Neural cell (in vitro differentiated cells): Measurements from ENCODE around the gene USP48.
"Not testable (repeated sequence)": the region's sequence is repeated elsewhere in the genome, so short reads cannot be mapped to it uniquely, and the experiment has no call there.

Experiments
- EP300 ChIP-seq: fragments of 450-650 bp; conservative IDR thresholded peaks from 2 replicates; pipeline ENCODE4 v1.6.1; 2014; ENCODE audit warnings: antibody characterized with exemption, mild to moderate bottlenecking, moderate library complexity; ENCODE audit not compliant: poor library complexity, severe bottlenecking
- EZH2 ChIP-seq: fragments of 200-600, 300-800 bp; shearing (Covaris generic), sonication (generic); IDR thresholded peaks from 2 replicates; pipeline ENCODE4 v1.6.1; 2014; ENCODE audit warnings: antibody characterized with exemption, low read length, borderline replicate concordance, mild to moderate bottlenecking; ENCODE audit not compliant: insufficient read depth, poor library complexity, severe bottlenecking
- TAF1 ChIP-seq: IDR thresholded peaks from 2 replicates; pipeline ENCODE4 v1.6.1; 2012; ENCODE audit warnings: low read depth
- TF ChIP-seq, protein P1 (sequence below): IDR thresholded peaks from 2 replicates; pipeline ENCODE4 v1.6.1; 2012; ENCODE audit warnings: borderline replicate concordance
- TF ChIP-seq, protein P2 (sequence below): fragments of 450-650 bp; IDR thresholded peaks from 2 replicates; pipeline ENCODE4 v1.5.1; 2014; ENCODE audit warnings: antibody characterized with exemption, mild to moderate bottlenecking, moderate library complexity; ENCODE audit not compliant: poor library complexity, severe bottlenecking

DNA sequence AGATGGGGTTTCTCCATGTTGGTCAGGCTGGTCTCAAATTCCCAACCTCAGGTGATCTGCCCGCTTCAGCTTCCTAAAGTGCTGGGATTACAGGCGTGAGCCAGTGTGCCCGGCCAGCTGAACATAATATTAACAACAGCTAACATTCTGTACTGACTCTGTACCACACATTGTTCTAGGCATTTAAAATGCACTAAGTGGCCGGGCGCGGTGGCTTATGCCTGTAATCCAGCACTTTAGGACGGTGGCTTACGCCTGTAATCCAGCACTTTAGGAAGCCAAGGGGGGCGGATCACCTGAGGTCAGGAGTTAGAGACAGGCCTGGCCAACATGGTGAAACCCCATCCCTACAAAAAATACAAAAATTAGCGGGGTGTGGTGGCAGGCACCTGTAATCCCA, 43.7 kb upstream of the USP48 start:
- TF ChIP-seq, protein P1, sequence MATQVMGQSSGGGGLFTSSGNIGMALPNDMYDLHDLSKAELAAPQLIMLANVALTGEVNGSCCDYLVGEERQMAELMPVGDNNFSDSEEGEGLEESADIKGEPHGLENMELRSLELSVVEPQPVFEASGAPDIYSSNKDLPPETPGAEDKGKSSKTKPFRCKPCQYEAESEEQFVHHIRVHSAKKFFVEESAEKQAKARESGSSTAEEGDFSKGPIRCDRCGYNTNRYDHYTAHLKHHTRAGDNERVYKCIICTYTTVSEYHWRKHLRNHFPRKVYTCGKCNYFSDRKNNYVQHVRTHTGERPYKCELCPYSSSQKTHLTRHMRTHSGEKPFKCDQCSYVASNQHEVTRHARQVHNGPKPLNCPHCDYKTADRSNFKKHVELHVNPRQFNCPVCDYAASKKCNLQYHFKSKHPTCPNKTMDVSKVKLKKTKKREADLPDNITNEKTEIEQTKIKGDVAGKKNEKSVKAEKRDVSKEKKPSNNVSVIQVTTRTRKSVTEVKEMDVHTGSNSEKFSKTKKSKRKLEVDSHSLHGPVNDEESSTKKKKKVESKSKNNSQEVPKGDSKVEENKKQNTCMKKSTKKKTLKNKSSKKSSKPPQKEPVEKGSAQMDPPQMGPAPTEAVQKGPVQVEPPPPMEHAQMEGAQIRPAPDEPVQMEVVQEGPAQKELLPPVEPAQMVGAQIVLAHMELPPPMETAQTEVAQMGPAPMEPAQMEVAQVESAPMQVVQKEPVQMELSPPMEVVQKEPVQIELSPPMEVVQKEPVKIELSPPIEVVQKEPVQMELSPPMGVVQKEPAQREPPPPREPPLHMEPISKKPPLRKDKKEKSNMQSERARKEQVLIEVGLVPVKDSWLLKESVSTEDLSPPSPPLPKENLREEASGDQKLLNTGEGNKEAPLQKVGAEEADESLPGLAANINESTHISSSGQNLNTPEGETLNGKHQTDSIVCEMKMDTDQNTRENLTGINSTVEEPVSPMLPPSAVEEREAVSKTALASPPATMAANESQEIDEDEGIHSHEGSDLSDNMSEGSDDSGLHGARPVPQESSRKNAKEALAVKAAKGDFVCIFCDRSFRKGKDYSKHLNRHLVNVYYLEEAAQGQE = not testable (repeated sequence)
- TF ChIP-seq EP300, TAF1, EZH2: not testable (repeated sequence)
- TF ChIP-seq, protein P2, sequence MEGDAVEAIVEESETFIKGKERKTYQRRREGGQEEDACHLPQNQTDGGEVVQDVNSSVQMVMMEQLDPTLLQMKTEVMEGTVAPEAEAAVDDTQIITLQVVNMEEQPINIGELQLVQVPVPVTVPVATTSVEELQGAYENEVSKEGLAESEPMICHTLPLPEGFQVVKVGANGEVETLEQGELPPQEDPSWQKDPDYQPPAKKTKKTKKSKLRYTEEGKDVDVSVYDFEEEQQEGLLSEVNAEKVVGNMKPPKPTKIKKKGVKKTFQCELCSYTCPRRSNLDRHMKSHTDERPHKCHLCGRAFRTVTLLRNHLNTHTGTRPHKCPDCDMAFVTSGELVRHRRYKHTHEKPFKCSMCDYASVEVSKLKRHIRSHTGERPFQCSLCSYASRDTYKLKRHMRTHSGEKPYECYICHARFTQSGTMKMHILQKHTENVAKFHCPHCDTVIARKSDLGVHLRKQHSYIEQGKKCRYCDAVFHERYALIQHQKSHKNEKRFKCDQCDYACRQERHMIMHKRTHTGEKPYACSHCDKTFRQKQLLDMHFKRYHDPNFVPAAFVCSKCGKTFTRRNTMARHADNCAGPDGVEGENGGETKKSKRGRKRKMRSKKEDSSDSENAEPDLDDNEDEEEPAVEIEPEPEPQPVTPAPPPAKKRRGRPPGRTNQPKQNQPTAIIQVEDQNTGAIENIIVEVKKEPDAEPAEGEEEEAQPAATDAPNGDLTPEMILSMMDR = not testable (repeated sequence)
